ENCODE results near the gene SASH1. TPM values are rescaled to one million over a fixed set of nuclear protein-coding genes. Genes with fewer than 3 reads are reported as not detected.

The SASH1 gene
- total and polyA plus RNA-seq, 2 experiments from 2014 or later: 69.1 to 99.0 TPM

DNA sequence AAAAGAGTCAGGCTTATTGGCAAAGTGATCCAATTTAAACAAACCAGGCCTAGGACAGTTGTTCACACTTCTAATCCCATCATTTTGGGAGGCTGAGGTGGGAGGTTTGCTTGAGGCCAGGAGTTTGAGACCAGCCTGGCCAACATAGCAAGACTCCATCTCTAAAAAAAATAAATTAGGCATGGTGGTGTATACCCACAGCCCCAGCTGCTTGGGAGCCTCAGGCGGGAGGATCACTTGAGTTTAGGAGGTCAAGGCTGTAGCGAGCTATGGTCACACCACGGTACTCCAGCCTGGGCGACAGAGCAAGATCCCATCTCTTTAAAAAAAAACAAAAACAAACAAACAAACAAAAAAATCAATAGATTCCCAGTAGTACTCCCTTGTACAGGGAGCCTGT lies 86.8 kb downstream of the SASH1 start:
- TF ChIP-seq EZH2 (IDR thresholded peaks at IDR 0.05; ENCODE audit: insufficient read depth, poor library complexity, severe bottlenecking) (no peak), EZH2phosphoT487 (IDR thresholded peaks at IDR 0.05; ENCODE audit: insufficient read depth, low read depth) (no peak)

DNA sequence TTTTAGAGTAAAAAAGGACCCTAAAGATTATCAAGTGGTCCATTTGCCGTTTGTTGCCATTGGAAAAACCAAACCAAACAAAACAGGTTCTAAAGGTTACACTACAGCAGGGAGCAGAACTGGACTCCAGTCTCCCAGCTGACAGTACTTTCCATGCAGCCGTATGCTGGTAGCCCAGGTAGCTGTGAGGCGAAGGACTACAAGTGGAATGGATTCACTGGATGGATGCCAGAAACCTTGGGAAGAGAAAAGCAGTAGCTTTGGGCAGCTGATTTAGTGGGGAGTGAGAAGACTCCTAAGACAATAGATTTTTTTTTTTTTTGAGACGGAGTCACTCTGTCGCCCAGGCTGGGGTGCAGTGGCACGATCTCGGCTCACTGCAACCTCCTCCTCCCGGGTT lies 88.3 kb downstream of the SASH1 start:
- Histone ChIP-seq H3K9me2 (ENCODE audit: insufficient read depth) (no peaks in the 10 kb centered on the region), H3K9me3 (ENCODE audit: low read depth) (no peaks in the 10 kb centered on the region), H3K9ac (no peak overlapping the region), H3K79me2 (ENCODE audit: insufficient read depth) (peaks cover 95% of the 10 kb centered on the region), H3K4me1 (ENCODE audit: insufficient read depth) (peaks cover 17% of the 10 kb centered on the region), H3K27me3 (replicated peaks; ENCODE audit: insufficient read depth) (no peaks in the 10 kb centered on the region), H3K4me3 (no peak overlapping the region), H3K27ac (no peak overlapping the region), H3K4me2 (ENCODE audit: unreplicated experiment) (no peak overlapping the region), H3K36me3 (ENCODE audit: low read depth) (no peaks in the 10 kb centered on the region), H2AFZ (no peak overlapping the region), H3F3A (ENCODE audit: insufficient read depth) (no peaks in the 10 kb centered on the region), H4K20me1 (ENCODE audit: insufficient read depth) (no peaks in the 10 kb centered on the region)
- DNase-seq: no peak
- no peak for TF ChIP-seq EZH2 (IDR thresholded peaks at IDR 0.05; ENCODE audit: insufficient read depth, poor library complexity, severe bottlenecking)
- TF ChIP-seq EZH2phosphoT487 (IDR thresholded peaks at IDR 0.05; ENCODE audit: insufficient read depth, low read depth): no peak
- in situ Hi-C loops (cut with MboI): no loop called here
- 96 to 99% methylated on average over 8 of the region's 8 CpGs for WGBS, 2 experiments (ENCODE audit: low coverage in 1 of 2, low lambda C conversion rate in 2 of 2, missing lambda C conversion rate in 2 of 2)

More for the DNA sequence above, 86.8 kb downstream of the SASH1 start:
- Histone ChIP-seq H3K4me2 (ENCODE audit: unreplicated experiment) (no peak overlapping the region), H2AFZ (no peak overlapping the region), H3K9ac (no peak overlapping the region), H3K9me2 (ENCODE audit: insufficient read depth) (no peaks in the 10 kb centered on the region), H3K4me3 (no peak overlapping the region), H3F3A (ENCODE audit: insufficient read depth) (no peaks in the 10 kb centered on the region), H3K4me1 (ENCODE audit: insufficient read depth) (peaks cover 9% of the 10 kb centered on the region), H4K20me1 (ENCODE audit: insufficient read depth) (no peaks in the 10 kb centered on the region), H3K9me3 (ENCODE audit: low read depth) (no peaks in the 10 kb centered on the region), H3K79me2 (ENCODE audit: insufficient read depth) (peaks cover 94% of the 10 kb centered on the region), H3K27ac (no peak overlapping the region), H3K27me3 (replicated peaks; ENCODE audit: insufficient read depth) (no peaks in the 10 kb centered on the region), H3K36me3 (ENCODE audit: low read depth) (no peaks in the 10 kb centered on the region)
- 97 to 98% methylated on average over 4 of the region's 4 CpGs for WGBS, 2 experiments (ENCODE audit: low coverage in 1 of 2, low lambda C conversion rate in 2 of 2, missing lambda C conversion rate in 2 of 2)
- no peak for DNase-seq
- in situ Hi-C loops (cut with MboI): no loop called here

DNA sequence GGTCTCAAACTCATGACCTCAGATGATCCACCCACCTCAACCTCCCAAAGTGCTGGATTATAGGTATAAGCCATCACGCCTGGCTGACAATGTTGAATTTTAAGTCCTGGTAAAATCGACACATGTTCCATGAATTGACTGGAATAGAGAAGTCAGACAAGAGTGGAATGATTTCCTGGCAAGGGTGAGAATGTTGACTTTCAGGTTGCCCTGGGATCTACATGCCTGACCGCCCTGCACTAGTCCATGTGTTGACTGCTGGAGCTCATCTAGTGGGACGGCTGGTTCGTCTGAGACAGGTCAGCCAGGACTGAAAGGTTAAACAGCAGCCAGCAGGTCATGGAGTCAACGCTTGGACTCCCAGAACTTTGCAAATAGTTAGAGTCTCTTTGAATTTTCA lies 88.8 kb downstream of the SASH1 start:
- DNase-seq: no peak
- TF ChIP-seq EZH2phosphoT487 (IDR thresholded peaks at IDR 0.05; ENCODE audit: insufficient read depth, low read depth) (no peak), EZH2 (IDR thresholded peaks at IDR 0.05; ENCODE audit: insufficient read depth, poor library complexity, severe bottlenecking) (no peak)
- Histone ChIP-seq H3F3A (ENCODE audit: insufficient read depth) (no peaks in the 10 kb centered on the region), H4K20me1 (ENCODE audit: insufficient read depth) (no peaks in the 10 kb centered on the region), H3K4me1 (ENCODE audit: insufficient read depth) (peaks cover 17% of the 10 kb centered on the region), H2AFZ (no peak overlapping the region), H3K79me2 (ENCODE audit: insufficient read depth) (peaks cover 95% of the 10 kb centered on the region), H3K9me3 (ENCODE audit: low read depth) (no peaks in the 10 kb centered on the region), H3K9me2 (ENCODE audit: insufficient read depth) (no peaks in the 10 kb centered on the region), H3K4me2 (ENCODE audit: unreplicated experiment) (no peak overlapping the region), H3K27me3 (replicated peaks; ENCODE audit: insufficient read depth) (no peaks in the 10 kb centered on the region), H3K27ac (no peak overlapping the region), H3K4me3 (no peak overlapping the region), H3K36me3 (ENCODE audit: low read depth) (no peaks in the 10 kb centered on the region), H3K9ac (no peak overlapping the region)
- in situ Hi-C loops (cut with MboI): no loop called here
- 94% methylated on average over 6 of the region's 6 CpGs for WGBS, 2 experiments (ENCODE audit: low coverage in 1 of 2, low lambda C conversion rate in 2 of 2, missing lambda C conversion rate in 2 of 2)

DNA sequence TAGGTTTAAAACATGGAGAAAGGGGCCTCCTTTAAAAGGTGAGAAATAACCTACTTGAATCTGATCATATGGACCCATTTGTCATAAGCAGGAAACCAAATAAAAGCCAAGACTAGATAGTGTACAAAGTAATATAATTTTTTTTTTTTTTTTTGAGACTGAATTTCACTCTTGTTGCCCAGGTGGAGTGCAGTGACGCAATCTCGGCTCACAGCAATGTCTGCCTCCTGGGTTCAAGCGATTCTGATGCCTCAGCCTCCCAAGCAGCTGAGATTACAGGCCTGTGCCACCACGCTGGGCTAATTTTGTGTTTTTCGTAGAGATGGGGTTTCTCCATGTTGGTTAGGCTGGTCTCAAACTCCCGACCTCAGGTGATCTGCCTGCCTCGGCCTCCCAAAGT lies 89.2 kb downstream of the SASH1 start:
- H4K20me1 ChIP-seq (ENCODE audit: insufficient read depth): no peaks in the 10 kb centered on the region

More for the DNA sequence above, 89.2 kb downstream of the SASH1 start:
- no peak overlapping the region for H2AFZ ChIP-seq
- no peak for DNase-seq
- H3K36me3 ChIP-seq (ENCODE audit: low read depth): no peaks in the 10 kb centered on the region
- no peak overlapping the region for H3K9ac ChIP-seq
- in situ Hi-C loops (cut with MboI): no loop called here
- H3K4me3 ChIP-seq: no peak overlapping the region
- H3K4me2 ChIP-seq (ENCODE audit: unreplicated experiment): no peak overlapping the region
- H3K27ac ChIP-seq: no peak overlapping the region
- H3K9me3 ChIP-seq (ENCODE audit: low read depth): no peaks in the 10 kb centered on the region
- no peaks in the 10 kb centered on the region; the same call in 1 of the 2 replicates for H3F3A ChIP-seq (ENCODE audit: insufficient read depth)
- WGBS, 2 experiments (ENCODE audit: low coverage in 1 of 2, low lambda C conversion rate in 2 of 2, missing lambda C conversion rate in 2 of 2): 90 to 95% methylated on average over 7 of the region's 7 CpGs
- peaks cover 95% of the 10 kb centered on the region for H3K79me2 ChIP-seq (ENCODE audit: insufficient read depth)
- peaks cover 17% of the 10 kb centered on the region for H3K4me1 ChIP-seq (ENCODE audit: insufficient read depth)
- no peak for TF ChIP-seq EZH2 (IDR thresholded peaks at IDR 0.05; ENCODE audit: insufficient read depth, poor library complexity, severe bottlenecking)
- no peak for TF ChIP-seq EZH2phosphoT487 (IDR thresholded peaks at IDR 0.05; ENCODE audit: insufficient read depth, low read depth)
- H3K27me3 ChIP-seq (replicated peaks; ENCODE audit: insufficient read depth): no peaks in the 10 kb centered on the region
- H3K9me2 ChIP-seq (ENCODE audit: insufficient read depth): no peaks in the 10 kb centered on the region

Data from GM23248 (cell line).